Right lobe of liver (tissue), 4 donors: ENCODE results near the gene RREB1.

Experiments
- POLR2A ChIP-seq: fragments of 450-650 bp; IDR thresholded peaks from one replicate; pipeline ENCODE4 v1.6.1; 2017; ENCODE audit warnings: antibody characterized with exemption, mild to moderate bottlenecking
- TF ChIP-seq, protein P1 (sequence below), 4 donors: fragments of 200-600 bp in 3 of 4; fragments of 450-650 bp in 1 of 4; IDR thresholded peaks; one replicate each; pipeline versions ENCODE4 v1.5.1 to v1.8.0; 2016 to 2022; ENCODE audit warnings: antibody characterized with exemption in 4 of 4, mild to moderate bottlenecking in 2 of 4
- donor health status: DM: no; HTN: no; CAD: no.
- donor health status: DM: no; HTN: no; CAD: no.
- donor health status: DM: no; HTN: yes; CAD: no.

DNA sequence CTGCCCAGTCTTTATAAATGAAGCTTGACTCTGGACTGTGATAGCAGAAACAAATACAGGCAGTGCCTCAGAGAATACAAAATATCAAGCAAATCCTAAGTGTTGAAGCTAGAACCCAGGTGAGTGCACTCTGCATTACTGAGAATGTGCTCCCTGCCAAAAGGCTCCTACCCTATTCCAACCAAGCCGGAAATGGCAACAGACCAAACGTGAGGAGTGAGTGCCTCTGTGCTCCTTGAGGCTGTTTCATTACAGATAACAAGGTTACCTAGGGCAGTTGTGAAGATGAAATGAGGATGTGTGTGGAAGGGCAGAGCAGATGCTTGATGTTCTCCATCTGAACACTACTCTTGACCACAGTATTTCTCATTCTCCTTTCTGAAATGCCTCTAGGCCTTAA is 175.9 kb downstream of the RREB1 start:
- TF ChIP-seq, protein P1, sequence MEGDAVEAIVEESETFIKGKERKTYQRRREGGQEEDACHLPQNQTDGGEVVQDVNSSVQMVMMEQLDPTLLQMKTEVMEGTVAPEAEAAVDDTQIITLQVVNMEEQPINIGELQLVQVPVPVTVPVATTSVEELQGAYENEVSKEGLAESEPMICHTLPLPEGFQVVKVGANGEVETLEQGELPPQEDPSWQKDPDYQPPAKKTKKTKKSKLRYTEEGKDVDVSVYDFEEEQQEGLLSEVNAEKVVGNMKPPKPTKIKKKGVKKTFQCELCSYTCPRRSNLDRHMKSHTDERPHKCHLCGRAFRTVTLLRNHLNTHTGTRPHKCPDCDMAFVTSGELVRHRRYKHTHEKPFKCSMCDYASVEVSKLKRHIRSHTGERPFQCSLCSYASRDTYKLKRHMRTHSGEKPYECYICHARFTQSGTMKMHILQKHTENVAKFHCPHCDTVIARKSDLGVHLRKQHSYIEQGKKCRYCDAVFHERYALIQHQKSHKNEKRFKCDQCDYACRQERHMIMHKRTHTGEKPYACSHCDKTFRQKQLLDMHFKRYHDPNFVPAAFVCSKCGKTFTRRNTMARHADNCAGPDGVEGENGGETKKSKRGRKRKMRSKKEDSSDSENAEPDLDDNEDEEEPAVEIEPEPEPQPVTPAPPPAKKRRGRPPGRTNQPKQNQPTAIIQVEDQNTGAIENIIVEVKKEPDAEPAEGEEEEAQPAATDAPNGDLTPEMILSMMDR (IDR thresholded peaks at IDR 0.05), result no peak
- TF ChIP-seq POLR2A, result no peak
